ENCODE results near the gene TAGLN.
A peak's percentile ranks its signal among the peaks of the same experiment; 100 is the strongest.

The TAGLN gene

DNA sequence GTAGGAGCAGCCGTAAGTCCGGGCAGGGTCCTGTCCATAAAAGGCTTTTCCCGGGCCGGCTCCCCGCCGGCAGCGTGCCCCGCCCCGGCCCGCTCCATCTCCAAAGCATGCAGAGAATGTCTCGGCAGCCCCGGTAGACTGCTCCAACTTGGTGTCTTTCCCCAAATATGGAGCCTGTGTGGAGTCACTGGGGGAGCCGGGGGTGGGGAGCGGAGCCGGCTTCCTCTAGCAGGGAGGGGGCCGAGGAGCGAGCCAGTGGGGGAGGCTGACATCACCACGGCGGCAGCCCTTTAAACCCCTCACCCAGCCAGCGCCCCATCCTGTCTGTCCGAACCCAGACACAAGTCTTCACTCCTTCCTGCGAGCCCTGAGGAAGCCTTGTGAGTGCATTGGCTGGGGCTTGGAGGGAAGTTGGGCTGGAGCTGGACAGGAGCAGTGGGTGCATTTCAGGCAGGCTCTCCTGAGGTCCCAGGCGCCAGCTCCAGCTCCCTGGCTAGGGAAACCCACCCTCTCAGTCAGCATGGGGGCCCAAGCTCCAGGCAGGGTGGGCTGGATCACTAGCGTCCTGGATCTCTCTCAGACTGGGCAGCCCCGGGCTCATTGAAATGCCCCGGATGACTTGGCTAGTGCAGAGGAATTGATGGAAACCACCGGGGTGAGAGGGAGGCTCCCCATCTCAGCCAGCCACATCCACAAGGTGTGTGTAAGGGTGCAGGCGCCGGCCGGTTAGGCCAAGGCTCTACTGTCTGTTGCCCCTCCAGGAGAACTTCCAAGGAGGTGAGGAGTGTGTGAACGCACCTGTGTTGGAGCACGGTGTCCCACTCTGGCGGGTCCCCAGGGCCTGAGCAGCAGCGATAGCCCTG lies at the start of gene TAGLN:
TSS of gene TAGLN (plus strand) at position 318 of the 863 bp plus-strand sequence. CDS start 3,644 bp downstream, outside the sequence.
- TF ChIP-seq ZNF8 (CRISPR knock-in tag; IDR thresholded peaks at IDR 0.05) (no peak), ZFP3 (CRISPR knock-in tag; IDR thresholded peaks at IDR 0.05) (no peak), ZC3H10 (CRISPR knock-in tag; IDR thresholded peaks at IDR 0.05) (no peak), CSDC2 (CRISPR knock-in tag; IDR thresholded peaks at IDR 0.05) (no peak)
- TF ChIP-seq, protein P1, sequence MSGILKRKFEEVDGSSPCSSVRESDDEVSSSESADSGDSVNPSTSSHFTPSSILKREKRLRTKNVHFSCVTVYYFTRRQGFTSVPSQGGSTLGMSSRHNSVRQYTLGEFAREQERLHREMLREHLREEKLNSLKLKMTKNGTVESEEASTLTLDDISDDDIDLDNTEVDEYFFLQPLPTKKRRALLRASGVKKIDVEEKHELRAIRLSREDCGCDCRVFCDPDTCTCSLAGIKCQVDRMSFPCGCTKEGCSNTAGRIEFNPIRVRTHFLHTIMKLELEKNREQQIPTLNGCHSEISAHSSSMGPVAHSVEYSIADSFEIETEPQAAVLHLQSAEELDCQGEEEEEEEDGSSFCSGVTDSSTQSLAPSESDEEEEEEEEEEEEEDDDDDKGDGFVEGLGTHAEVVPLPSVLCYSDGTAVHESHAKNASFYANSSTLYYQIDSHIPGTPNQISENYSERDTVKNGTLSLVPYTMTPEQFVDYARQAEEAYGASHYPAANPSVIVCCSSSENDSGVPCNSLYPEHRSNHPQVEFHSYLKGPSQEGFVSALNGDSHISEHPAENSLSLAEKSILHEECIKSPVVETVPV (CRISPR knock-in tag; IDR thresholded peaks at IDR 0.05), result no peak
- TF ChIP-seq, protein P2, sequence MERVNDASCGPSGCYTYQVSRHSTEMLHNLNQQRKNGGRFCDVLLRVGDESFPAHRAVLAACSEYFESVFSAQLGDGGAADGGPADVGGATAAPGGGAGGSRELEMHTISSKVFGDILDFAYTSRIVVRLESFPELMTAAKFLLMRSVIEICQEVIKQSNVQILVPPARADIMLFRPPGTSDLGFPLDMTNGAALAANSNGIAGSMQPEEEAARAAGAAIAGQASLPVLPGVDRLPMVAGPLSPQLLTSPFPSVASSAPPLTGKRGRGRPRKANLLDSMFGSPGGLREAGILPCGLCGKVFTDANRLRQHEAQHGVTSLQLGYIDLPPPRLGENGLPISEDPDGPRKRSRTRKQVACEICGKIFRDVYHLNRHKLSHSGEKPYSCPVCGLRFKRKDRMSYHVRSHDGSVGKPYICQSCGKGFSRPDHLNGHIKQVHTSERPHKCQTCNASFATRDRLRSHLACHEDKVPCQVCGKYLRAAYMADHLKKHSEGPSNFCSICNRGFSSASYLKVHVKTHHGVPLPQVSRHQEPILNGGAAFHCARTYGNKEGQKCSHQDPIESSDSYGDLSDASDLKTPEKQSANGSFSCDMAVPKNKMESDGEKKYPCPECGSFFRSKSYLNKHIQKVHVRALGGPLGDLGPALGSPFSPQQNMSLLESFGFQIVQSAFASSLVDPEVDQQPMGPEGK (CRISPR knock-in tag; IDR thresholded peaks at IDR 0.05; ENCODE audit: borderline replicate concordance), result peak; percentile 57; the same call in 1 of the 2 replicates
- ATAC-seq, result peak; percentile 85

DNA sequence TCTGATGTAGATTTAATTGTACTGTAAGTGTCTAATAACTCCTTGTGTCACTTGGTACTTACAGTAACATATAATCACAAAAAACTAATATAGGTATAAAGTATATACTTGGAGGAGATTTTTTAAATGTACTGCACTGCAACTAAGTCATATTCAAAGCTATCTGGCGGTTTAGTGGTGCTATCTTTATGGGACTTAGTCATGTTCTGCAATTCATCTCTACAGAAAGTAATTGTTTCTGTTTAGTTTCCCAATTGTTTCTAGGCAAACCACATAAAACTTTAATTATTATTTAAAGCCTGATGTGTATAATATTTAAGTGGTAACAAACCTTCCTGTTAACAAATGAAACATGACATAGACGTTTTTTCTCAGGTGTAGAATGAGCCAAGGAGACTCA lies 47.1 kb upstream of the TAGLN start:
- TF ChIP-seq GLIS3 (CRISPR knock-in tag; IDR thresholded peaks at IDR 0.05) (no peak), TOX (CRISPR knock-in tag; IDR thresholded peaks at IDR 0.05; ENCODE audit: borderline replicate concordance) (no peak), TCF4 (CRISPR knock-in tag; IDR thresholded peaks at IDR 0.05; ENCODE audit: borderline replicate concordance) (no peak), ARNTL (CRISPR knock-in tag; IDR thresholded peaks at IDR 0.05; ENCODE audit: borderline replicate concordance, low read depth) (no peak), OSR1 (CRISPR knock-in tag; IDR thresholded peaks at IDR 0.05) (no peak)
- TF ChIP-seq, protein P2 (CRISPR knock-in tag; IDR thresholded peaks at IDR 0.05; ENCODE audit: borderline replicate concordance), result no peak
- TF ChIP-seq, protein P3, sequence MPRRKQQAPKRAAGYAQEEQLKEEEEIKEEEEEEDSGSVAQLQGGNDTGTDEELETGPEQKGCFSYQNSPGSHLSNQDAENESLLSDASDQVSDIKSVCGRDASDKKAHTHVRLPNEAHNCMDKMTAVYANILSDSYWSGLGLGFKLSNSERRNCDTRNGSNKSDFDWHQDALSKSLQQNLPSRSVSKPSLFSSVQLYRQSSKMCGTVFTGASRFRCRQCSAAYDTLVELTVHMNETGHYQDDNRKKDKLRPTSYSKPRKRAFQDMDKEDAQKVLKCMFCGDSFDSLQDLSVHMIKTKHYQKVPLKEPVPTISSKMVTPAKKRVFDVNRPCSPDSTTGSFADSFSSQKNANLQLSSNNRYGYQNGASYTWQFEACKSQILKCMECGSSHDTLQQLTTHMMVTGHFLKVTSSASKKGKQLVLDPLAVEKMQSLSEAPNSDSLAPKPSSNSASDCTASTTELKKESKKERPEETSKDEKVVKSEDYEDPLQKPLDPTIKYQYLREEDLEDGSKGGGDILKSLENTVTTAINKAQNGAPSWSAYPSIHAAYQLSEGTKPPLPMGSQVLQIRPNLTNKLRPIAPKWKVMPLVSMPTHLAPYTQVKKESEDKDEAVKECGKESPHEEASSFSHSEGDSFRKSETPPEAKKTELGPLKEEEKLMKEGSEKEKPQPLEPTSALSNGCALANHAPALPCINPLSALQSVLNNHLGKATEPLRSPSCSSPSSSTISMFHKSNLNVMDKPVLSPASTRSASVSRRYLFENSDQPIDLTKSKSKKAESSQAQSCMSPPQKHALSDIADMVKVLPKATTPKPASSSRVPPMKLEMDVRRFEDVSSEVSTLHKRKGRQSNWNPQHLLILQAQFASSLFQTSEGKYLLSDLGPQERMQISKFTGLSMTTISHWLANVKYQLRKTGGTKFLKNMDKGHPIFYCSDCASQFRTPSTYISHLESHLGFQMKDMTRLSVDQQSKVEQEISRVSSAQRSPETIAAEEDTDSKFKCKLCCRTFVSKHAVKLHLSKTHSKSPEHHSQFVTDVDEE (CRISPR knock-in tag; IDR thresholded peaks at IDR 0.05), result no peak
- TF ChIP-seq, protein P4, sequence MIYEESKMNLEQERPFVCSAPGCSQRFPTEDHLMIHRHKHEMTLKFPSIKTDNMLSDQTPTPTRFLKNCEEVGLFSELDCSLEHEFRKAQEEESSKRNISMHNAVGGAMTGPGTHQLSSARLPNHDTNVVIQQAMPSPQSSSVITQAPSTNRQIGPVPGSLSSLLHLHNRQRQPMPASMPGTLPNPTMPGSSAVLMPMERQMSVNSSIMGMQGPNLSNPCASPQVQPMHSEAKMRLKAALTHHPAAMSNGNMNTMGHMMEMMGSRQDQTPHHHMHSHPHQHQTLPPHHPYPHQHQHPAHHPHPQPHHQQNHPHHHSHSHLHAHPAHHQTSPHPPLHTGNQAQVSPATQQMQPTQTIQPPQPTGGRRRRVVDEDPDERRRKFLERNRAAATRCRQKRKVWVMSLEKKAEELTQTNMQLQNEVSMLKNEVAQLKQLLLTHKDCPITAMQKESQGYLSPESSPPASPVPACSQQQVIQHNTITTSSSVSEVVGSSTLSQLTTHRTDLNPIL (CRISPR knock-in tag; IDR thresholded peaks at IDR 0.05; ENCODE audit: low read depth), result no peak
- no peak for ATAC-seq

DNA sequence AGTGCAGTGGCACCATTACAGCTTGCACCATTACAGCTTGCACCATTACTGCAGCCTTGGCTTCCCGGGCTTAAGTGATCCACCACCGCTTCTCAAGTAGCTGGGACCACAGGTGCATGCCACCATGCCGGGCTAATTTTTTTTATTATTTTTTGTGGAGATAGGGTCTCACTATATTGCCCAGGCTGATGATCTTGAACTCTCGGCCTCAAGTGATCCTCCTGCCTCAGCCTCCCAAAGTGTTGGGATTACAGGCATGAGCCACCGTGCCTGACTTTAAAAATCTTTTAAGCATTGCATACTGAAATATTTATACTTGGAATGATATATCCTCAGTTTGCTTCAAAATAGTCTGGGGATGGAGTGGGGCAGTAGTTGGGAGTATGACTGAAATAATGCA lies 44.7 kb upstream of the TAGLN start:
- no peak for ATAC-seq
- TF ChIP-seq ARNTL (CRISPR knock-in tag; IDR thresholded peaks at IDR 0.05; ENCODE audit: borderline replicate concordance, low read depth), result no peak
- no peak for TF ChIP-seq ZFP3 (CRISPR knock-in tag; IDR thresholded peaks at IDR 0.05)
- no peak for TF ChIP-seq ISL1 (CRISPR knock-in tag; IDR thresholded peaks at IDR 0.05)
- no peak for TF ChIP-seq ZFP30 (CRISPR knock-in tag; IDR thresholded peaks at IDR 0.05)
- no peak for TF ChIP-seq BACH2 (CRISPR knock-in tag; IDR thresholded peaks at IDR 0.05; ENCODE audit: borderline replicate concordance)
- no peak for TF ChIP-seq ZC3H10 (CRISPR knock-in tag; IDR thresholded peaks at IDR 0.05)
- TF ChIP-seq, protein P5, sequence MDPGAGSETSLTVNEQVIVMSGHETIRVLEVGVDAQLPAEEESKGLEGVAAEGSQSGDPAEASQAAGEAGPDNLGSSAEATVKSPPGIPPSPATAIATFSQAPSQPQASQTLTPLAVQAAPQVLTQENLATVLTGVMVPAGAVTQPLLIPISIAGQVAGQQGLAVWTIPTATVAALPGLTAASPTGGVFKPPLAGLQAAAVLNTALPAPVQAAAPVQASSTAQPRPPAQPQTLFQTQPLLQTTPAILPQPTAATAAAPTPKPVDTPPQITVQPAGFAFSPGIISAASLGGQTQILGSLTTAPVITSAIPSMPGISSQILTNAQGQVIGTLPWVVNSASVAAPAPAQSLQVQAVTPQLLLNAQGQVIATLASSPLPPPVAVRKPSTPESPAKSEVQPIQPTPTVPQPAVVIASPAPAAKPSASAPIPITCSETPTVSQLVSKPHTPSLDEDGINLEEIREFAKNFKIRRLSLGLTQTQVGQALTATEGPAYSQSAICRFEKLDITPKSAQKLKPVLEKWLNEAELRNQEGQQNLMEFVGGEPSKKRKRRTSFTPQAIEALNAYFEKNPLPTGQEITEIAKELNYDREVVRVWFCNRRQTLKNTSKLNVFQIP (CRISPR knock-in tag; IDR thresholded peaks at IDR 0.05; ENCODE audit: borderline replicate concordance, low read depth), result no peak
- TF ChIP-seq OSR1 (CRISPR knock-in tag; IDR thresholded peaks at IDR 0.05), result no peak
- TF ChIP-seq TCF4 (CRISPR knock-in tag; IDR thresholded peaks at IDR 0.05; ENCODE audit: borderline replicate concordance), result no peak
- TF ChIP-seq ZNF565 (CRISPR knock-in tag; conservative IDR thresholded peaks at IDR 0.05; ENCODE audit: low read depth), result no peak
- no peak for TF ChIP-seq ZNF70 (CRISPR knock-in tag; IDR thresholded peaks at IDR 0.05)
- no peak for TF ChIP-seq CSDC2 (CRISPR knock-in tag; IDR thresholded peaks at IDR 0.05)
- no peak for TF ChIP-seq GLIS3 (CRISPR knock-in tag; IDR thresholded peaks at IDR 0.05)
- TF ChIP-seq, protein P4 (CRISPR knock-in tag; IDR thresholded peaks at IDR 0.05; ENCODE audit: low read depth), result no peak
- TF ChIP-seq, protein P2 (CRISPR knock-in tag; IDR thresholded peaks at IDR 0.05; ENCODE audit: borderline replicate concordance), result no peak
- no peak for TF ChIP-seq PPARA (CRISPR knock-in tag; IDR thresholded peaks at IDR 0.05; ENCODE audit: borderline replicate concordance)
